GM12892 (cell line): ENCODE results near the gene PRKCZ.

Experiments
- POLR2A ChIP-seq: IDR thresholded peaks from 2 replicates; pipeline ENCODE4 v1.6.1; 2011; ENCODE audit warnings: low read depth, low read length, control low read depth
- POLR2AphosphoS5 ChIP-seq: IDR thresholded peaks from 2 replicates; pipeline ENCODE4 v1.6.1; 2011; ENCODE audit warnings: low read depth, low read length, control low read depth
- TAF1 ChIP-seq: IDR thresholded peaks from 2 replicates; pipeline ENCODE4 v1.6.1; 2011; ENCODE audit warnings: low read depth, mild to moderate bottlenecking, control low read depth, low read length, borderline replicate concordance

DNA sequence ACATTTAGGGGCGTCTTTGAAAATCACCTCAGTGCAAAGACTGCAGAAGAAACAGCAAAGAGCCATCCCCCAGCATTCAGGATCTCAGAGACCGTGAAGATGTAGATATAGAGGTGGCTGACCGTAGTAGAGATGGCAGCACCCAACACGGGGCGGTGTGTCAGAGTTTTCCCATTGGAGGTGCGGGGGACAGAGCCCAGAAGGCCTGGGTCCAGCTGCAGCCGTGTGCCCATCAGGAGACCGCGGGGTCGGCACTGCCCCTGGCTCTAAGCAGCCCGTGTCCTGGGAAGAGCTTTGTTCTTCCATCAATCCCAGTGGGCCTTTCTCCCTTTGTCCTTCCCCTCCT, 29.9 kb upstream of the PRKCZ start:
- TF ChIP-seq TAF1 (no peak), POLR2A (no peak), POLR2AphosphoS5 (no peak)
